Heart left ventricle (tissue), 16 donors: ENCODE measurements around the gene TOR4A. TPM values are rescaled to one million over a fixed set of nuclear protein-coding genes. Genes with fewer than 3 reads are reported as not detected.

Experiments used
- ATAC-seq, 4 donors: fragments of 200-7000 bp; cut with Tn5 transposase; one replicate each; pipeline ENCODE4 v1.9.1; 2020 to 2022; ENCODE audit warnings: moderate library complexity in 4 of 4, mild to moderate bottlenecking in 3 of 4, moderate number of reproducible peaks in 1 of 4
- DNase-seq, 5 donors: peaks; one replicate each; pipeline ENCODE4 v3.0.0-alpha.2; 2020
- H3K27ac ChIP-seq, 12 donors: fragments of 200-600 bp; sonication (generic) in 4 of 12; one replicate each; pipeline versions ENCODE4 v1.5.0 to v1.8.0; 2016 to 2022; ENCODE audit warnings: mild to moderate bottlenecking in 2 of 12
- H3K27me3 ChIP-seq, 9 donors: fragments of 200-600 bp; sonication (generic) in 2 of 9; one replicate each; pipeline versions ENCODE4 v1.5.1 to v1.8.0; 2016 to 2022; ENCODE audit warnings: mild to moderate bottlenecking in 3 of 9
- H3K36me3 ChIP-seq, 9 donors: fragments of 200-600 bp; sonication (generic) in 2 of 9; one replicate each; pipeline versions ENCODE4 v1.5.0 to v1.8.0; 2018 to 2022; ENCODE audit warnings: mild to moderate bottlenecking in 2 of 9
- H3K4me1 ChIP-seq, 12 donors: fragments of 200-600 bp; sonication (generic) in 4 of 12; one replicate each; pipeline versions ENCODE4 v1.5.0 to v1.8.0; 2016 to 2022; ENCODE audit warnings: mild to moderate bottlenecking in 3 of 12
- H3K4me3 ChIP-seq, 12 donors: fragments of 200-600 bp; sonication (generic) in 4 of 12; one replicate each; pipeline versions ENCODE4 v1.5.0 to v1.8.0; 2017 to 2022; ENCODE audit warnings: mild to moderate bottlenecking in 9 of 12, moderate library complexity in 4 of 12
- H3K9me3 ChIP-seq, 12 donors: fragments of 200-600 bp; sonication (generic) in 4 of 12; one replicate each; pipeline versions ENCODE4 v1.5.0 to v1.8.0; 2016 to 2022; ENCODE audit warnings: mild to moderate bottlenecking in 1 of 12
- POLR2A ChIP-seq, 2 donors: fragments of 450-650 bp; IDR thresholded peaks; one replicate each; pipeline ENCODE4 v1.6.1; 2017; ENCODE audit warnings: antibody characterized with exemption in 2 of 2, mild to moderate bottlenecking in 2 of 2, moderate library complexity in 2 of 2
- WGBS, 4 donors: extraction: QIAGEN DNeasy Blood & Tissue Kit in 2 of 4; methylation state at CpG; one replicate each; pipeline versions ENCODE4 v1.1.5 to v1.1.7; 2013 to 2018; 5-methylcytosine and 5-hydroxymethylcytosine counted together
- intact Hi-C, 10 donors: fragments of 100-400 bp; cut with DNase I; formaldehyde crosslinking; loops; one replicate each; pipeline versions ENCODE4 v1.11.1 to v1.14.2; 2022
- polyA plus RNA-seq, 2 donors: library from polyadenylated mRNA; stranded (reverse); fragments of 200-250 nt; gene quantifications; one replicate each; pipeline ENCODE4 v1.2.3, GENCODE V29; 2013
- total RNA-seq, 9 donors: library from RNA; depleted of rRNA in 2 of 9; stranded (reverse); fragments of >200 nt in 2 of 9; fragmentation: NEBNext Ultra II Directional in 3 of 9; extraction: Animal tissue kit (Norgen Biotek cat#: 25700) in 3 of 9; gene quantifications; one replicate each; pipeline versions ENCODE4 v1.1.0 to v1.2.4, GENCODE V29; 2016 to 2023
- TF ChIP-seq, protein P1 (sequence below), 12 donors: fragments of 200-600 bp; sonication (generic) in 4 of 12; IDR thresholded peaks; one replicate each; pipeline versions ENCODE4 v1.5.0 to v1.8.0; 2018 to 2022; ENCODE audit warnings: antibody characterized with exemption in 12 of 12, mild to moderate bottlenecking in 5 of 12
- donor health status: ischemic (EF 13 %, LVEDD 7.1; RV severe dilation, severe dysfunction).
- donor health status: healthy with polysubstance abuse.
- donor health status: DM: no; HTN: yes; CAD: no.
- donor health status: DM: no; HTN: no; CAD: no.
- donor health status: ischemic (EF 25% LVEDD 6.9; RV normal size, moderate dysfunction).
- donor health status: ischemic (EF 25% LVEDD 5.7; RV mildly dilated, moderate dysfunction).
- donor health status: healthy.
- donor health status: DM: yes; HTN: yes; CAD: no.
- donor health status: ischemic (EF 35%, LVEDD 5.7; RV mildly dilated, moderate dysfunction).
- donor health status: nonischemic (EF 11% LVEDD 7.7; RV severe dilation, severe dysfunction).
- donor health status: DM: yes; HTN: yes; CAD: no.
- donor health status: PGD.
- donor health status: ischemic (EF 29% LVEDD 5.4; RV normal size, mild dysfunction).
- donor health status: nonischemic (EF 23%, LVEDD 6.1; RV moderate dilation, normal function).

Gene TOR4A
- total and polyA plus RNA-seq, 11 donors: 6.6 to 46.4 (median 16.4) TPM

DNA sequence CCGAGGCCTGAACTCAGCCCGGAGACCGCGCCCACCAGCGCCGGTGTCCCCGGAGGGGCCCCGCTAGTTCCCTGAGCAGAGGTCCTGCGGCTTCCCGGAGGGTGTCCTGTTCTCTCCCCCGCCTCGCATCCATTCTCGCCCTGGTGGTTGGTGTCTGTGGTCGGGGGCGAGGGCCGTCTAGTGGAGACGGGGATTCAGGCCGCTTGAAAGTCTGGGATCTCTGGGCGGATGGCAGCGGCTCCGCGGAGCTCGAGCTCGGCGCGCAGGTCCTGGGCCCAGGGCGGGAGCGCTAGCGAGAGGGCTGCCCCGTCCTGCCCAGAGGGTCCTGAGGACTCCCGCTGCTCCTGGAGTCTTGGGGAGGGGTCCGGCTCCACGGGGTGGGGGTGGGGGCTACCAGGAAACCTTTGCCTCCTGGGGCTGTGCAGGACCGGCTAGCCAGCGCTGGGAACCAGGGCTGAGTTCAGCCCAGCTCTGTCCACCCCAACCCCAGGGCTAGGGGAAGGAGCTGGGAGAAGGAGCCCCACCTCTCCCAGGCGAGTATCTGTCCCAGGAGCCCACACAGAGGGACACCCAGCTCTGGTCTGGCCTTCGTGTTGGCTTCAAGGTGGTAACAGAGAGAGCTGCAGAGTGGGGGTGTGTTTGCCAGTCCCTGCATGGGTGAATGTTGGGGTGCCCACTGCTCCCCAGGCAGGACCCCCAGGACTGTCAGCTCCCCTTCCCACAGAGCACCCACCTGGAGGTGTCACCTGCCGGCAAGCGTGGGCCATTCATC lies 4.0 kb downstream of the TOR4A start:
- Histone ChIP-seq H3K4me3 (peak overlapping the region in 4 of 12 donors; percentile 4 to 26 (median 14)), H3K27me3 (no peaks in the 10 kb centered on the region), H3K4me1 (peaks cover 2 to 58% (median 25%) of the 10 kb centered on the region in 12 donors), H3K27ac (peak overlapping the region in 1 of 12 donors; percentile 24), H3K9me3 (peaks cover 0 to 8% (median 0%) of the 10 kb centered on the region in 12 donors), H3K36me3 (peaks cover 0 to 20% (median 17%) of the 10 kb centered on the region in 9 donors)
- intact Hi-C loops: loop anchor here in 3 of 10 donors (5.0 to 10.0 kb wide), 2 partner anchors 126 to 243 kb away; no protein-coding TSS in a partner anchor
- no peak for ATAC-seq
- DNase-seq: peak in 2 of 5 donors; percentile 6 to 26
- TF ChIP-seq, protein P1, sequence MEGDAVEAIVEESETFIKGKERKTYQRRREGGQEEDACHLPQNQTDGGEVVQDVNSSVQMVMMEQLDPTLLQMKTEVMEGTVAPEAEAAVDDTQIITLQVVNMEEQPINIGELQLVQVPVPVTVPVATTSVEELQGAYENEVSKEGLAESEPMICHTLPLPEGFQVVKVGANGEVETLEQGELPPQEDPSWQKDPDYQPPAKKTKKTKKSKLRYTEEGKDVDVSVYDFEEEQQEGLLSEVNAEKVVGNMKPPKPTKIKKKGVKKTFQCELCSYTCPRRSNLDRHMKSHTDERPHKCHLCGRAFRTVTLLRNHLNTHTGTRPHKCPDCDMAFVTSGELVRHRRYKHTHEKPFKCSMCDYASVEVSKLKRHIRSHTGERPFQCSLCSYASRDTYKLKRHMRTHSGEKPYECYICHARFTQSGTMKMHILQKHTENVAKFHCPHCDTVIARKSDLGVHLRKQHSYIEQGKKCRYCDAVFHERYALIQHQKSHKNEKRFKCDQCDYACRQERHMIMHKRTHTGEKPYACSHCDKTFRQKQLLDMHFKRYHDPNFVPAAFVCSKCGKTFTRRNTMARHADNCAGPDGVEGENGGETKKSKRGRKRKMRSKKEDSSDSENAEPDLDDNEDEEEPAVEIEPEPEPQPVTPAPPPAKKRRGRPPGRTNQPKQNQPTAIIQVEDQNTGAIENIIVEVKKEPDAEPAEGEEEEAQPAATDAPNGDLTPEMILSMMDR (IDR thresholded peaks at IDR 0.05): no peak
- no peak for TF ChIP-seq POLR2A (IDR thresholded peaks at IDR 0.05)
- WGBS, 4 donors: 72 to 87% (median 73%) methylated on average over 7 to 39 of the region's 39 CpGs

DNA sequence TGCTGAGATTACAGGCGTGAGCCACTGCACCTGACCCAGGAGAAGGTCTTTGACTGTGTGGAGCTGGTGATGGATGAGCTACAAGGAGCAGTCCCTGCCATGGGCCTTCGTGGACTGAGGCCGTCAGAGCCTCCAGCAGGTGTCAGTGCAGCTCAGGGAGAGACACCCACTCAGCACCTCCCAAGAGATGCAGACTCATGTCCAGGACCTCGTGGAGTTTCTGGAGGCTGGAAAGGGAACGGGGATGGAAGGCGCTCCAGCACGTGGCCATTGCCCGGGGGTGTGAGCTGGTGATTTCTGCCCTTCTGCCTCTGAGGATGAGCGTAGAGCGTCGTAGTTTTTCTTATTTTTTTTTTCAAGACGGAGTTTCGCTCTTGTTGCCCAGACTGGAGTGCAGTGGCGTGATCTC lies 9.5 kb downstream of the TOR4A start:
- Histone ChIP-seq H3K27ac (no peak overlapping the region), H3K27me3 (no peaks in the 10 kb centered on the region), H3K9me3 (peaks cover 0 to 8% (median 0%) of the 10 kb centered on the region in 12 donors), H3K4me1 (peaks cover 0 to 13% (median 0%) of the 10 kb centered on the region in 12 donors), H3K36me3 (peaks cover 0 to 7% (median 0%) of the 10 kb centered on the region in 9 donors), H3K4me3 (no peak overlapping the region)
- WGBS, 4 donors: 41 to 53% (median 49%) methylated on average over 12 to 14 of the region's 14 CpGs
- ATAC-seq (peak; percentile 73 to 94 (median 90)), DNase-seq (peak in 4 of 5 donors; percentile 38 to 58 (median 52))
- TF ChIP-seq, protein P1 (IDR thresholded peaks at IDR 0.05): peak; percentile 30 to 68 (median 52)
- TF ChIP-seq POLR2A (IDR thresholded peaks at IDR 0.05): no peak
- intact Hi-C loops: loop anchor here in 3 of 10 donors (2.0 to 10.0 kb wide), 2 partner anchors 158 to 238 kb away; no protein-coding TSS in a partner anchor

DNA sequence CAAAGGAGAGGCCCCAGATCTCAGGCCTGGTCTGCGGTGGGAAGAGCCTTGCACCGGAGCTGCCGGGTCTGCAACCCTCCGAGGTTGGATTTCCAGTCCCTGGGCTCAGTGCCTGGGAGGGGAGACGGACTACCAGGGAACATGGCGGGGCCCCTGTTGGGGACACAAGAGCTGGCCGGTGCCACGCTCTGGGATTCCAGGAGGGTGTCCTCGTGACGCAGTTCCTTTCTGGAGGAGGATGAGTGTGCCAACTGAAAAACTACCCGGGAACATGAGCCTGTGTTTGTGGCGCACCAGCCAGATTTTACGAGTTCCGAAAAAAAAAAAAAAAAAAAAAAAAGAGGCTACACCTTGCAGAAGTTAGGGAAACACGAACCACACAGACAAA lies 15.6 kb downstream of the TOR4A start:
- peaks cover 0 to 3% (median 0%) of the 10 kb centered on the region in 12 donors for H3K9me3 ChIP-seq
- no peaks in the 10 kb centered on the region for H3K36me3 ChIP-seq
- no peak overlapping the region for H3K27ac ChIP-seq
- DNase-seq (peak in 2 of 5 donors; percentile 23 to 24), ATAC-seq (no peak)
- intact Hi-C loops: loop anchor here in 4 of 10 donors (5.0 to 10.0 kb wide), 4 partner anchors 114 to 234 kb away; no protein-coding TSS in a partner anchor
- TF ChIP-seq, protein P1 (IDR thresholded peaks at IDR 0.05): no peak
- TF ChIP-seq POLR2A (IDR thresholded peaks at IDR 0.05): no peak
- WGBS, 4 donors: 74 to 85% (median 81%) methylated on average over 15 of the region's 15 CpGs
- H3K27me3 ChIP-seq: peaks cover 0 to 41% (median 14%) of the 10 kb centered on the region in 9 donors
- peaks cover 0 to 40% (median 21%) of the 10 kb centered on the region in 12 donors for H3K4me1 ChIP-seq
- H3K4me3 ChIP-seq: no peak overlapping the region

DNA sequence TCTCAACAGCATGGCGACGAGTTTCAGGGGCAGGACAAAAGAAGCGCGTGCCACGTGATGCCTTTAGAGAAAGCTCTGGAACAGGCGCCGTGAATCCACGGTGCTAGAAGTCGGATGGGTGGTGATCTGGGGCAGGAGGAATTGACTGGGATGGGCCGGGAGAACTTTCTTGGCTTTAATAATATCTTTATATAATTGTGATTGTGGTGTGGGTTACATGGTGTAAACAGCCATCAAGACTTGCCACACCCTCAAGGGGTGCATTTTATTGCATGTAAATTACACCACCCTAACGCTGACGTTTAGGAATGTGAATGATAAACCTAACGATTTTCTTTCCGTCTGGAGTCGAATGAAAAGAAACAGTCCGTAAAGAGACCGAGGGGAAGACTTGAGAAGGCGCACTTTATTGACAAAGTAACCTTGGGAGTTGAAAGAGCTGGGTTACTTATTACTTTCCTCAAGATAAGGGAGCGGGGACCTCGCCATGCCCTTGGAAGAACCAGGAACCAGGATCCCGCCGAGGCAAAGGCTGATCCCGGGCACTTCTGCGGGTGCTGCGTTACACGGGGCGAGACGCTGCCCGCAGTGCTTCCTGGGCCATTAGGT lies 16.1 kb downstream of the TOR4A start:
- WGBS, 4 donors: 69 to 79% (median 73%) methylated on average over 29 of the region's 29 CpGs
- DNase-seq: no peak
- TF ChIP-seq, protein P1 (IDR thresholded peaks at IDR 0.05): no peak
- no peak for TF ChIP-seq POLR2A (IDR thresholded peaks at IDR 0.05)
- no peak for ATAC-seq
- Histone ChIP-seq H3K27me3 (peaks cover 0 to 46% (median 15%) of the 10 kb centered on the region in 9 donors), H3K4me1 (peaks cover 0 to 45% (median 25%) of the 10 kb centered on the region in 12 donors), H3K9me3 (peaks cover 0 to 3% (median 0%) of the 10 kb centered on the region in 12 donors), H3K36me3 (no peaks in the 10 kb centered on the region), H3K4me3 (no peak overlapping the region), H3K27ac (no peak overlapping the region)
- intact Hi-C loops: loop anchor here in 6 of 10 donors (2.0 to 10.0 kb wide), 6 partner anchors 113 to 234 kb away; no protein-coding TSS in a partner anchor
